22Rv1 (cell line): ENCODE data around the gene SH3BP2.

Experiments
- CTCF ChIP-seq: fragments of 450-650 bp; IDR thresholded peaks from 2 replicates; pipeline ENCODE4 v1.5.1; 2017; ENCODE audit warnings: mild to moderate bottlenecking
- ZFX ChIP-seq: fragments of 450-650 bp; IDR thresholded peaks from 2 replicates; pipeline ENCODE4 v1.6.1; 2017; ENCODE audit warnings: antibody characterized with exemption, borderline replicate concordance

GRCh38 chr4:2750719-2751605, 41.9 kb upstream of the SH3BP2 start:
- TF ChIP-seq CTCF: no peak
- no peak for TF ChIP-seq ZFX
